ENCODE results near the gene CDK16.
A peak's percentile ranks its signal among the peaks of the same experiment; 100 is the strongest.

The CDK16 gene

DNA sequence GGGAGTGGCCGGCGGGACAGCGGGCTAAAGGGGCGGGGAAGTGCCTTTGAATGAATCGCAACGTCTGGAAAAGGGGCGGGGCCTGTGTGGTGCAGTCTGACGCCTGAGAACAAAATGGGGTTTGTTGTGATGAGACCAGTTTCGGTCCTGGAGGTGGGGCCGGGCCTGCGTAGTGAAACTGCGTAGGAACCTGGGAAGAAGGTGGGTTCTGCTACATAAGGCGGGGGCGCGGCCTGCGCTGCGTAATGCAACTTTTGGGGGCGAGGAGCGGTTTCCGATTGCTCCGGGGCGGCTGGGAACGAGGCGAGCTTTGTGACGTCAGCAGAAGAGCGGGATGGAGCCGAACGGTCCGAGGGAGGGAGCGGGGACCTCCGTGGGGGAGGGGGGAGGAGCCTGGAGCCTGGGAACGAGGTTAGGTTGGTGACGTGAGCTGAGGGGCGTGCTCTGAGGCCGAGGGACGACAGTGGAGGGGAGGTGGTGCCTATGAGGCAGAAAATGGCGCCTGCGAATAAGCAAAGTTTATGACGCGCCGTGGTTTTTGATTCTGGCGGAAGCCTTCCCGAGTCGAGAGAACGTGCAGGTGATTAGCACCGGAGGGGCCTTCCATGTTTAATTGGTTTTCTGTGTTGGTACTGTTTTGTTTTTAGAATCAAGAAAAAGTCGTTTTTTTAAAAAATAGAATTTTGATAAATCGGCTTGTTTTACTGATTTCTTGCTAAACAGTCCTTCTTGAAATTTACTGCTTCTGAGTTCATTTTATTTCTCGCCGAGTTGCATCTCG lies 15.0 kb downstream of the CDK16 start:
- TF ChIP-seq HDGF (IDR thresholded peaks at IDR 0.05; ENCODE audit: borderline replicate concordance): no peak
- no peak for TF ChIP-seq ARNT (IDR thresholded peaks at IDR 0.05)
- TF ChIP-seq SP1 (IDR thresholded peaks at IDR 0.05): no peak
- no peak for TF ChIP-seq ZNF384 (IDR thresholded peaks at IDR 0.05)
- TF ChIP-seq FOXM1 (IDR thresholded peaks at IDR 0.05; ENCODE audit: borderline replicate concordance): no peak
- no peak; the same call in 1 of the 2 replicates for TF ChIP-seq TARDBP (IDR thresholded peaks at IDR 0.05)
- TF ChIP-seq FOXA1 (IDR thresholded peaks at IDR 0.05): no peak
- TF ChIP-seq CTBP1 (IDR thresholded peaks at IDR 0.05; ENCODE audit: borderline replicate concordance): no peak
- peak; percentile 49; the same call in 1 of the 2 replicates for TF ChIP-seq NFRKB (IDR thresholded peaks at IDR 0.05)
- TF ChIP-seq LEF1 (IDR thresholded peaks at IDR 0.05; ENCODE audit: borderline replicate concordance): no peak
- TF ChIP-seq SUZ12 (IDR thresholded peaks at IDR 0.05): no peak
- peak; percentile 23; the same call in 1 of the 2 replicates for TF ChIP-seq L3MBTL2 (conservative IDR thresholded peaks at IDR 0.05)
- CTCF ChIA-PET: interaction anchor here (0.6 kb wide), 2 partner anchors 83 to 90 kb away, joined by 3 read pairs; no protein-coding TSS in a partner anchor
- peak; percentile 87 for DNase-seq (ENCODE audit: extremely low spot score)
- POLR2A ChIA-PET: interaction anchor here (0.5 to 2.7 kb wide), 18 partner anchors 13 to 339 kb away, joined by 3 to 21 read pairs (median 4); no protein-coding TSS in a partner anchor

DNA sequence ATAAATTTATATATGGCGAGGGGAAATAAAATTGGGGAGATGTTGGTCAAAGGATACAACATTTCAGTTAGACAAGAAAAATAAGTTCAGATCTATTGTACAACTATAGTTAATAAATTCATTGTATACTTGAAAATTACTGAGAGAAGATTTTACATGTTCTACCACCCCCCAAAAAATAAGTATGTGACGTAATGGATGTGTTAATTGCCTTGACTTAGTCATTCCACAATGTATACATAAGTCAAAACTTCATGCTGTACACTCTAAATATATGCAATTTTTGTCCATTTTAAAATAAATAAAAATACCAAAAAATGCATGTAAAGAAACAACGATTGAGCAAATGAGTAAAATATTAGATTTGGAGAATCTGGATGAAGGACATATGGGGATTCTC lies 16.1 kb downstream of the CDK16 start:
- POLR2A ChIA-PET: no interaction called here
- no peak for TF ChIP-seq FOXA1 (IDR thresholded peaks at IDR 0.05)
- CTCF ChIA-PET: no interaction called here
- DNase-seq (ENCODE audit: extremely low spot score): no peak

DNA sequence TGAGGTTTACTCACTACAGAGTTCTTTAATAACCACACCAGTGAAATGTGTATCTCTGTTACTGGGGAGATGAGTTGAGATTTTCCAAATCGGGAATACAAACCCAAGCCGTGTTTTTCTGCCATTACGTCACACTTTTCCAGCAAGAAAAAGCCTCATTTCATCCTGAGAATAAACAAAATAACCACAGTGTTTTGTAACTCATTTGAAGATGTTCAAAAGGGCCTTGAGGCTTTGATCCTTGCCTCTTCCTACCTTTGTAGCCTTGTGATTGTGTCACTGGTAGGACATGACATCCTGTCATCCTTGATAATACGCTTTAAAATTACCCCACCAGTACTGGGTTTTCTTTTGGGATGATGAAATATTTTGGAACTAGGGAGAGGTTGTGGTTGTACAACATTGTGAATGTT lies 17.2 kb downstream of the CDK16 start:
- no peak for TF ChIP-seq CTBP1 (IDR thresholded peaks at IDR 0.05; ENCODE audit: borderline replicate concordance)
- no peak for TF ChIP-seq NFRKB (IDR thresholded peaks at IDR 0.05)
- TF ChIP-seq HDGF (IDR thresholded peaks at IDR 0.05; ENCODE audit: borderline replicate concordance): no peak
- TF ChIP-seq ZNF384 (IDR thresholded peaks at IDR 0.05): no peak
- TF ChIP-seq TARDBP (IDR thresholded peaks at IDR 0.05): no peak
- no peak for TF ChIP-seq L3MBTL2 (conservative IDR thresholded peaks at IDR 0.05)
- TF ChIP-seq BHLHE40 (IDR thresholded peaks at IDR 0.05; ENCODE audit: borderline replicate concordance): no peak
- TF ChIP-seq FOXM1 (IDR thresholded peaks at IDR 0.05; ENCODE audit: borderline replicate concordance): no peak
- no peak for TF ChIP-seq ARNT (IDR thresholded peaks at IDR 0.05)
- TF ChIP-seq FOXK2 (IDR thresholded peaks at IDR 0.05): no peak
- TF ChIP-seq, protein P1, sequence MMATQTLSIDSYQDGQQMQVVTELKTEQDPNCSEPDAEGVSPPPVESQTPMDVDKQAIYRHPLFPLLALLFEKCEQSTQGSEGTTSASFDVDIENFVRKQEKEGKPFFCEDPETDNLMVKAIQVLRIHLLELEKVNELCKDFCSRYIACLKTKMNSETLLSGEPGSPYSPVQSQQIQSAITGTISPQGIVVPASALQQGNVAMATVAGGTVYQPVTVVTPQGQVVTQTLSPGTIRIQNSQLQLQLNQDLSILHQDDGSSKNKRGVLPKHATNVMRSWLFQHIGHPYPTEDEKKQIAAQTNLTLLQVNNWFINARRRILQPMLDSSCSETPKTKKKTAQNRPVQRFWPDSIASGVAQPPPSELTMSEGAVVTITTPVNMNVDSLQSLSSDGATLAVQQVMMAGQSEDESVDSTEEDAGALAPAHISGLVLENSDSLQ (IDR thresholded peaks at IDR 0.05): no peak
- no peak for TF ChIP-seq FOXA1 (IDR thresholded peaks at IDR 0.05)
- no peak for TF ChIP-seq SP1 (IDR thresholded peaks at IDR 0.05)
- TF ChIP-seq SUZ12 (IDR thresholded peaks at IDR 0.05): no peak
- no peak for TF ChIP-seq LEF1 (IDR thresholded peaks at IDR 0.05; ENCODE audit: borderline replicate concordance)
- no peak for TF ChIP-seq ELF4 (IDR thresholded peaks at IDR 0.05)
- no peak for DNase-seq (ENCODE audit: extremely low spot score)
- POLR2A ChIA-PET: no interaction called here

DNA sequence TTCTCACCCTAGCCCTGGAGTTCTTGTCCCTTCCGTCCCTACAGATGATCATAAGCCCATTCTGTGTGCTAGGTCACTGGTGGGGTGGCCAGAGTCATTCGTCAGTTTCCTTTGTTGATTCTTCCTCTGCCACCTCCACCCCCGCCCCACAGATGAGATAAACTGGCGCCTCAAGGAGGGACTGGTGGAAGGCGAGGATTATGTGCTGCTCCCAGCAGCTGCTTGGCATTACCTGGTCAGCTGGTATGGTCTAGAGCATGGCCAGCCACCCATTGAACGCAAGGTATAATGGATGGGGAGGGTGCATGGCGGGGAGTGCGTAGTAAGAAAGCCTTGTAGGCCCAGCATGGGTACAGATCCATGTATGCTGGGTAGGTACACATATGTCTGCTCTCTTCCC lies 20.7 kb downstream of the CDK16 start:
- ChIA-PET CTCF (no interaction called here), POLR2A (no interaction called here)
- no peak for TF ChIP-seq ELF4 (IDR thresholded peaks at IDR 0.05)
- TF ChIP-seq FOXK2 (IDR thresholded peaks at IDR 0.05): no peak
- TF ChIP-seq CTBP1 (IDR thresholded peaks at IDR 0.05; ENCODE audit: borderline replicate concordance): no peak
- no peak for TF ChIP-seq ARNT (IDR thresholded peaks at IDR 0.05)
- TF ChIP-seq HDGF (IDR thresholded peaks at IDR 0.05; ENCODE audit: borderline replicate concordance): no peak
- TF ChIP-seq SP1 (IDR thresholded peaks at IDR 0.05): no peak
- TF ChIP-seq FOXM1 (IDR thresholded peaks at IDR 0.05; ENCODE audit: borderline replicate concordance): no peak
- no peak for TF ChIP-seq TARDBP (IDR thresholded peaks at IDR 0.05)
- no peak for TF ChIP-seq SUZ12 (IDR thresholded peaks at IDR 0.05)
- TF ChIP-seq, protein P1 (IDR thresholded peaks at IDR 0.05): no peak
- DNase-seq (ENCODE audit: extremely low spot score): no peak

More for the DNA sequence above, 17.2 kb downstream of the CDK16 start:
- CTCF ChIA-PET: interaction anchor here (0.6 kb wide), 1 partner anchor 573 kb away, joined by 3 read pairs; no protein-coding TSS in a partner anchor

DNA sequence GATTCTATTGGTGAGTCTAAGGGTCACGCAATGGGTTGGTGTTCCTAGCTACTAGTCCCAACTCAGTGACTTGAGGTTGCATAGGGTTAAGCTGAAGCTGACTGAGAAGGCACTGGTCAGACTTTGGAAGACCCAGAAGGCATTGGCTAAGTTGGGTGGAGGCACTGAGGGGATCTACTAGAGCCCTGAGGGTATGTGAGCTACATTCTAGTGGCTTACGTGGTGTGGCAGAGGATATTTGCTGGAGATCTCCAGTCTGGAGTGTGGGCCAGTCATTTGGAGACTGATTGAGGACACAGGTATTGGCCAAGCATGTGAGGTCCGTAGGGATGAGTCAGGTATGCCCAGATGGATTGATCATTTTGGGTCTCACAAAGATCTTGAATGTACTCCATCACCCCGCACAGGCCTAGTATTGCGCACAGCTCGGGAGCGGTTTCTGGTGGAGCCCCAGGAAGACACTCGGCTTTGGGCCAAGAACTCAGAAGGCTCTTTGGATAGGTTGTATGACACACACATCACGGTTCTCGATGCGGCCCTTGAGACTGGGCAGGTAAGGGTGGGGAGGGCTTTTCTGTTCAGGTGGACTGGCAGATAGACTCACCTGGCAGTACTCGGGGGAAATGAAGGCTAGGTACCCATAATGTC lies 21.5 kb downstream of the CDK16 start:
- ChIA-PET CTCF (no interaction called here), POLR2A (no interaction called here)
- no peak for TF ChIP-seq L3MBTL2 (conservative IDR thresholded peaks at IDR 0.05)
- no peak for TF ChIP-seq BHLHE40 (IDR thresholded peaks at IDR 0.05; ENCODE audit: borderline replicate concordance)
- no peak for TF ChIP-seq HDGF (IDR thresholded peaks at IDR 0.05; ENCODE audit: borderline replicate concordance)
- DNase-seq (ENCODE audit: extremely low spot score): no peak

DNA sequence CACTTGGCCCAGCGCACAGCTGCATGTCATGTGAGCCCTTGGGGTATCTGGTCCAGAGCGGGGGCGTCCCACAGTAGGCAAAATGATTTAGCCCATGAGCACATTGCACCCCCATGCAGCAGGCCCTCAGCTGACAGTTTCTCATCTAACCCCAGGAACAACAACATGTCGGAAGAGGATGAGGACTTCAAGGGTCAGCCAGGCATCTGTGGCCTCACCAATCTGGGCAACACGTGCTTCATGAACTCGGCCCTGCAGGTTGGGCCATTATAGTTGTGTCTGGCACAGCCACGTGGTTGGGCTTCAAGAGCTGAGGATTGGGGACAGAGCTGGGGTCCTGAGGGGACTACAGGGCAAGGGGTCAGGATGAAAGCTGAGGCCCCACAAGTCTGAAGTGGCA lies 22.1 kb downstream of the CDK16 start:
- ChIA-PET CTCF (interaction anchor here (0.6 kb wide), 1 partner anchor 18 kb away, joined by 3 read pairs; no protein-coding TSS in a partner anchor), POLR2A (no interaction called here)
- no peak for TF ChIP-seq ELF4 (IDR thresholded peaks at IDR 0.05)
- DNase-seq (ENCODE audit: extremely low spot score): no peak

Measured in HEK293T (cell line).